WTC11 (cell line): ENCODE data around the gene DNLZ. TPM values are rescaled to one million over a fixed set of nuclear protein-coding genes. Genes with fewer than 3 reads are reported as not detected.
"Not testable (repeated sequence)": the region's sequence is repeated elsewhere in the genome, so short reads cannot be mapped to it uniquely, and the experiment has no call there.

Source experiments
- ATAC-seq: fragments of 200-7000 bp; cut with Tn5 transposase; 2 replicates; pipeline ENCODE4 v1.10.0; 2021; ENCODE audit warnings: mild to moderate bottlenecking, moderate library complexity
- CTCF ChIA-PET: fragments of 300-600 bp; sonication (Branson Sonifier 250); formaldehyde crosslinking; loops from one replicate; lab custom pipeline; 2021; ENCODE audit warnings: antibody characterized with exemption; lab: Charles Lee
- POLR2A ChIA-PET: fragments of 350-600 bp; sonication (Branson Sonifier 250); formaldehyde crosslinking; loops from one replicate; lab custom pipeline; 2021; ENCODE audit warnings: antibody characterized with exemption; lab: Charles Lee
- DNase-seq: peaks from one replicate; pipeline ENCODE4 v3.0.0; 2021; ENCODE audit warnings: low spot score
- H3K27ac Mint-ChIP-seq: 2 replicates; pipeline ENCODE4 v1.8.0; 2021; ENCODE audit warnings: mixed read lengths
- H3K27me3 Mint-ChIP-seq: 2 replicates; pipeline ENCODE4 v1.8.0; 2021; ENCODE audit warnings: low read depth, mild to moderate bottlenecking, moderate library complexity, mixed read lengths
- H3K36me3 Mint-ChIP-seq: 2 replicates; pipeline ENCODE4 v1.8.0; 2021; ENCODE audit warnings: mixed read lengths
- H3K4me1 Mint-ChIP-seq: 2 replicates; pipeline ENCODE4 v1.8.0; 2022; ENCODE audit warnings: mixed read lengths
- H3K4me3 Mint-ChIP-seq: 2 replicates; pipeline ENCODE4 v1.8.0; 2021; ENCODE audit warnings: mild to moderate bottlenecking, moderate library complexity, mixed read lengths
- H3K9me3 Mint-ChIP-seq: 2 replicates; pipeline ENCODE4 v1.8.0; 2021; ENCODE audit warnings: mixed read lengths
- ATF6 ChIP-seq: sonication (generic); formaldehyde crosslinking; IDR thresholded peaks from 2 replicates; pipeline ENCODE4 v1.8.1; 2023; ENCODE audit warnings: mild to moderate bottlenecking, missing genetic modification reagents
- CREB1 ChIP-seq: sonication (generic); formaldehyde crosslinking; IDR thresholded peaks from 2 replicates; pipeline ENCODE4 v1.8.0; 2023; ENCODE audit warnings: mild to moderate bottlenecking, missing genetic modification reagents
- E2F1 ChIP-seq: sonication (generic); formaldehyde crosslinking; IDR thresholded peaks from 2 replicates; pipeline ENCODE4 v1.8.0; 2022; ENCODE audit warnings: mild to moderate bottlenecking, missing genetic modification reagents
- FOXP1 ChIP-seq: sonication (generic); formaldehyde crosslinking; IDR thresholded peaks from 2 replicates; pipeline ENCODE4 v1.8.0; 2022; ENCODE audit warnings: missing genetic modification reagents, mild to moderate bottlenecking, moderate library complexity, borderline replicate concordance
- IRF2 ChIP-seq: sonication (generic); formaldehyde crosslinking; IDR thresholded peaks from 2 replicates; pipeline ENCODE4 v1.8.0; 2022; ENCODE audit warnings: low read depth, missing genetic modification reagents, borderline replicate concordance
- JUN ChIP-seq: sonication (generic); formaldehyde crosslinking; IDR thresholded peaks from 2 replicates; pipeline ENCODE4 v1.8.0; 2023; ENCODE audit warnings: mild to moderate bottlenecking, missing genetic modification reagents
- NR2C2 ChIP-seq: sonication (generic); formaldehyde crosslinking; IDR thresholded peaks from 2 replicates; pipeline ENCODE4 v1.8.0; 2022; ENCODE audit warnings: mild to moderate bottlenecking, missing genetic modification reagents
- NR3C1 ChIP-seq: sonication (generic); formaldehyde crosslinking; conservative IDR thresholded peaks from 2 replicates; pipeline ENCODE4 v1.8.1; 2023; ENCODE audit warnings: low read depth, mild to moderate bottlenecking, missing genetic modification reagents
- OVOL2 ChIP-seq: fragments of 250-450 bp; sonication (Bioruptor Pico); IDR thresholded peaks from 2 replicates; pipeline ENCODE4 v1.9.0; 2021; ENCODE audit warnings: mild to moderate bottlenecking, borderline replicate concordance
- PRRX2 ChIP-seq: fragments of 250-450 bp; sonication (Bioruptor Pico); IDR thresholded peaks from 2 replicates; pipeline ENCODE4 v1.8.0; 2021; ENCODE audit warnings: mild to moderate bottlenecking
- SMAD3 ChIP-seq: sonication (generic); formaldehyde crosslinking; IDR thresholded peaks from 2 replicates; pipeline ENCODE4 v1.8.0; 2022; ENCODE audit warnings: missing genetic modification reagents, mild to moderate bottlenecking, borderline replicate concordance
- SMAD4 ChIP-seq: sonication (generic); formaldehyde crosslinking; IDR thresholded peaks from 2 replicates; pipeline ENCODE4 v1.8.0; 2022; ENCODE audit warnings: mild to moderate bottlenecking, missing genetic modification reagents
- ZBTB21 ChIP-seq: sonication (generic); formaldehyde crosslinking; IDR thresholded peaks from 2 replicates; pipeline ENCODE4 v1.8.1; 2023; ENCODE audit warnings: mild to moderate bottlenecking, missing genetic modification reagents, borderline replicate concordance
- ZNF121 ChIP-seq: sonication (generic); formaldehyde crosslinking; IDR thresholded peaks from 2 replicates; pipeline ENCODE4 v1.8.0; 2023; ENCODE audit warnings: missing genetic modification reagents
- ZNF219 ChIP-seq: sonication (generic); formaldehyde crosslinking; IDR thresholded peaks from 2 replicates; pipeline ENCODE4 v1.8.0; 2023; ENCODE audit warnings: missing genetic modification reagents, mild to moderate bottlenecking, borderline replicate concordance
- ZNF232 ChIP-seq: sonication (generic); formaldehyde crosslinking; IDR thresholded peaks from 2 replicates; pipeline ENCODE4 v1.8.0; 2022; ENCODE audit warnings: mild to moderate bottlenecking, missing genetic modification reagents
- ZNF281 ChIP-seq: sonication (generic); formaldehyde crosslinking; IDR thresholded peaks from 2 replicates; pipeline ENCODE4 v1.8.0; 2023; ENCODE audit warnings: mild to moderate bottlenecking, missing genetic modification reagents
- ZNF416 ChIP-seq: fragments of 250-450 bp; sonication (Bioruptor Pico); IDR thresholded peaks from 2 replicates; pipeline ENCODE4 v1.9.0; 2021; ENCODE audit warnings: mild to moderate bottlenecking, inconsistent platforms
- total RNA-seq: library from RNA; stranded (reverse); gene quantifications from 3 replicates; pipeline ENCODE4 v1.2.3, GENCODE V29; 2021
- TF ChIP-seq, protein P1 (sequence below): sonication (generic); formaldehyde crosslinking; conservative IDR thresholded peaks from 2 replicates; pipeline ENCODE4 v1.8.1; 2023; ENCODE audit warnings: mild to moderate bottlenecking, low read depth, missing genetic modification reagents, moderate library complexity
- TF ChIP-seq, protein P2 (sequence below): sonication (generic); formaldehyde crosslinking; IDR thresholded peaks from 2 replicates; pipeline ENCODE4 v1.8.0; 2022; ENCODE audit warnings: mild to moderate bottlenecking, missing genetic modification reagents
- TF ChIP-seq, protein P3 (sequence below): sonication (generic); formaldehyde crosslinking; IDR thresholded peaks from 2 replicates; pipeline ENCODE4 v1.8.1; 2022; ENCODE audit warnings: low read depth, mild to moderate bottlenecking, moderate library complexity, missing genetic modification reagents, borderline replicate concordance

DNLZ gene
- total RNA-seq, 1 experiment from 2014 or later, result 17.2 TPM

GRCh38 chr9:136352682-136353081, 10.9 kb downstream of the DNLZ start:
- ATAC-seq (no peak), DNase-seq (no peak)
- TF ChIP-seq IRF2 (CRISPR knock-in tag) (no peak), ZNF219 (no peak)
- Mint-ChIP-seq H3K4me3 (no peak overlapping the region), H3K4me1 (no peaks in the 10 kb centered on the region), H3K36me3 (no peaks in the 10 kb centered on the region), H3K27ac (no peak overlapping the region), H3K27me3 (no peaks in the 10 kb centered on the region), H3K9me3 (no peaks in the 10 kb centered on the region)
- ChIA-PET POLR2A (no interaction called here), CTCF (interaction anchor here (0.8 kb wide), 1 partner anchor 13 kb away, joined by 3 read pairs; no protein-coding TSS in a partner anchor)

GRCh38 chr9:136351868-136352267, 11.7 kb downstream of the DNLZ start:
- H3K27me3 Mint-ChIP-seq, H3K4me1 Mint-ChIP-seq, H3K9me3 Mint-ChIP-seq, H3K36me3 Mint-ChIP-seq, ATAC-seq, H3K27ac Mint-ChIP-seq, H3K4me3 Mint-ChIP-seq, DNase-seq, POLR2A ChIA-PET: not testable (repeated sequence)
- CTCF ChIA-PET, result interaction anchor here (0.8 kb wide), 1 partner anchor 12 kb away, joined by 3 read pairs; no protein-coding TSS in a partner anchor

DNA sequence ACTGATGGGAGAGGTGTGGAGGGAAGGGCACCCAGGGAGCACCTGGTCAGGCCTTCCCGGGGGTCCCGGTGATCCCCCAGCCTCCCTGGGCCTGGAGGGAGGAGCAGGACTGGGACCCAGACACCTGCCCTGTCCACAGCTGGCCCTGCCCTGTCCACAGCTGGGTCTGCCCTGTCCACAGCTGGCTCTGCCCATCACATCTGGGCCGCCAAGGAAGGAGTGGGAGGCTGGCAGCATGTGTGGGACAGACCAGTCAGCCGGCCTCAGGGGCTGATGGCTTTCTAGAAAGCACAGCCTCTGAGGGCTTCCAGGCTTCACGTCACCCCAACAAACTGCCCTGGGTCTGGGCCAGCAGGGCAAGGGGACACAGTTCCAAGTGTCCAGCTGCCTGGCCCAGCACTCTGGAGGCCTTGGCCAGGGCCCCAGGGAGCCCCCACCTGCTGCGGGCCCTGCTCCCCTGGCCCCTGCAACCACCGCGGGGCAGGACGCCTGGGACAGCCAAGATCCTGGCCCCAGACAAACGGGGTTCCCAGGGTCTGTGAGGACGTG, 12.2 kb downstream of the DNLZ start:
- ChIA-PET POLR2A (no interaction called here), CTCF (no interaction called here)
- no peak overlapping the region for H3K4me3 Mint-ChIP-seq
- ATAC-seq (no peak), DNase-seq (no peak)
- TF ChIP-seq ZBTB21 (no peak), ZNF232 (CRISPR knock-in tag) (no peak), PRRX2 (CRISPR knock-in tag) (no peak), ZNF416 (no peak), JUN (CRISPR knock-in tag) (no peak), CREB1 (no peak), NR2C2 (CRISPR knock-in tag) (no peak)
- TF ChIP-seq, protein P1, sequence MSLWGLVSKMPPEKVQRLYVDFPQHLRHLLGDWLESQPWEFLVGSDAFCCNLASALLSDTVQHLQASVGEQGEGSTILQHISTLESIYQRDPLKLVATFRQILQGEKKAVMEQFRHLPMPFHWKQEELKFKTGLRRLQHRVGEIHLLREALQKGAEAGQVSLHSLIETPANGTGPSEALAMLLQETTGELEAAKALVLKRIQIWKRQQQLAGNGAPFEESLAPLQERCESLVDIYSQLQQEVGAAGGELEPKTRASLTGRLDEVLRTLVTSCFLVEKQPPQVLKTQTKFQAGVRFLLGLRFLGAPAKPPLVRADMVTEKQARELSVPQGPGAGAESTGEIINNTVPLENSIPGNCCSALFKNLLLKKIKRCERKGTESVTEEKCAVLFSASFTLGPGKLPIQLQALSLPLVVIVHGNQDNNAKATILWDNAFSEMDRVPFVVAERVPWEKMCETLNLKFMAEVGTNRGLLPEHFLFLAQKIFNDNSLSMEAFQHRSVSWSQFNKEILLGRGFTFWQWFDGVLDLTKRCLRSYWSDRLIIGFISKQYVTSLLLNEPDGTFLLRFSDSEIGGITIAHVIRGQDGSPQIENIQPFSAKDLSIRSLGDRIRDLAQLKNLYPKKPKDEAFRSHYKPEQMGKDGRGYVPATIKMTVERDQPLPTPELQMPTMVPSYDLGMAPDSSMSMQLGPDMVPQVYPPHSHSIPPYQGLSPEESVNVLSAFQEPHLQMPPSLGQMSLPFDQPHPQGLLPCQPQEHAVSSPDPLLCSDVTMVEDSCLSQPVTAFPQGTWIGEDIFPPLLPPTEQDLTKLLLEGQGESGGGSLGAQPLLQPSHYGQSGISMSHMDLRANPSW, result no peak
- TF ChIP-seq, protein P2, sequence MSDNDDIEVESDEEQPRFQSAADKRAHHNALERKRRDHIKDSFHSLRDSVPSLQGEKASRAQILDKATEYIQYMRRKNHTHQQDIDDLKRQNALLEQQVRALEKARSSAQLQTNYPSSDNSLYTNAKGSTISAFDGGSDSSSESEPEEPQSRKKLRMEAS (CRISPR knock-in tag), result no peak
- TF ChIP-seq, protein P3, sequence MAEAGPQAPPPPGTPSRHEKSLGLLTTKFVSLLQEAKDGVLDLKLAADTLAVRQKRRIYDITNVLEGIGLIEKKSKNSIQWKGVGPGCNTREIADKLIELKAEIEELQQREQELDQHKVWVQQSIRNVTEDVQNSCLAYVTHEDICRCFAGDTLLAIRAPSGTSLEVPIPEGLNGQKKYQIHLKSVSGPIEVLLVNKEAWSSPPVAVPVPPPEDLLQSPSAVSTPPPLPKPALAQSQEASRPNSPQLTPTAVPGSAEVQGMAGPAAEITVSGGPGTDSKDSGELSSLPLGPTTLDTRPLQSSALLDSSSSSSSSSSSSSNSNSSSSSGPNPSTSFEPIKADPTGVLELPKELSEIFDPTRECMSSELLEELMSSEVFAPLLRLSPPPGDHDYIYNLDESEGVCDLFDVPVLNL (CRISPR knock-in tag), result no peak
- no peaks in the 10 kb centered on the region for H3K9me3 Mint-ChIP-seq
- no peak overlapping the region for H3K27ac Mint-ChIP-seq
- no peaks in the 10 kb centered on the region for H3K4me1 Mint-ChIP-seq
- H3K36me3 Mint-ChIP-seq, result no peaks in the 10 kb centered on the region
- H3K27me3 Mint-ChIP-seq, result no peaks in the 10 kb centered on the region

GRCh38 chr9:136349546-136349945, 14.0 kb downstream of the DNLZ start:
- H3K36me3 Mint-ChIP-seq, result no peaks in the 10 kb centered on the region
- H3K27ac Mint-ChIP-seq, result no peak overlapping the region
- CTCF ChIA-PET, result no interaction called here
- no peaks in the 10 kb centered on the region for H3K4me1 Mint-ChIP-seq
- no peaks in the 10 kb centered on the region for H3K27me3 Mint-ChIP-seq
- H3K9me3 Mint-ChIP-seq, result no peaks in the 10 kb centered on the region
- ATAC-seq, result no peak
- DNase-seq, result no peak
- H3K4me3 Mint-ChIP-seq, result no peak overlapping the region
- POLR2A ChIA-PET, result no interaction called here
- no peak for TF ChIP-seq SMAD4 (CRISPR knock-in tag)
- TF ChIP-seq ATF6 (CRISPR knock-in tag), result no peak
- TF ChIP-seq OVOL2 (CRISPR knock-in tag), result no peak
- TF ChIP-seq E2F1 (CRISPR knock-in tag), result no peak
- TF ChIP-seq ZNF281 (CRISPR knock-in tag), result no peak
- TF ChIP-seq NR3C1 (CRISPR knock-in tag), result no peak
- TF ChIP-seq FOXP1 (CRISPR knock-in tag), result no peak
- no peak for TF ChIP-seq ZNF121
- no peak for TF ChIP-seq SMAD3 (CRISPR knock-in tag)
